ENCODE results near the gene DNAAF1. TPM values are rescaled to one million over a fixed set of nuclear protein-coding genes. Genes with fewer than 3 reads are reported as not detected.

The DNAAF1 gene
- total RNA-seq, 1 experiment from 2014 or later, result not detected

DNA sequence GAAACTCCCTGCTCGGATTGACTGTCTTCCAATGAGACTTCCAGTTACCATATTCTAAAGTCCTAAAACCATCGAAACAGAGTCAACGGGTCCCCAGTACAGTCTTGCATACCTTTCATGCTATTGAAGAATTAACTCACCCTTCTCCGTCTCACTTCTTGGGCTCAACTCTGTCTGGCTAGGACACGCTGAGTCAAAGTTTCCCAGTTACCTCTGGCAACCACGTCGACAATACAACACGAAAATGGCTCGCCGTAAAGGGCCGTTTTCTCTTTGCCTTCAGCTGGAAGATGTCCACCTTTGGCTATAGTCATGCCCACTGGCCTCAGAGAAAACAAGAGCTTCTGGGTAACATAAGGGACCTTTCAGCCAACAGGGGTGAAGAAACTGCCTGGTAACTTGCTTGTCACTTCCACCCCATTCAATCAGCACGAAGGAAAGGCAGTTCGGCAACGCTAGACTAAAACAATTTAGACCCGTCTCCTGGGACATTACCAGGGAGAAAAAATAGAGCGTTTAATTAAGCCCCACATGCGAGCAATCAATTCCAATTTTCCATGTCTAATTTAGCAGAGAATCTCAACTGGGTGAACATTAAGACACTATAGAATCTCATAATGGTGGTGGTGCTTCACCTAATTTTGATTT lies 73.2 kb downstream of the DNAAF1 start:
- no peak overlapping the region for H3K27ac ChIP-seq (ENCODE audit: low read length)
- H3K27me3 ChIP-seq (ENCODE audit: control insufficient read depth, insufficient read depth, low read length), result no peaks in the 10 kb centered on the region
- TF ChIP-seq TCF7L2 (IDR thresholded peaks at IDR 0.05; ENCODE audit: low read depth, low read length) (no peak), POLR2AphosphoS5 (IDR thresholded peaks at IDR 0.05; ENCODE audit: low read depth, low read length) (no peak), SIN3A (IDR thresholded peaks at IDR 0.05; ENCODE audit: borderline replicate concordance, insufficient read depth, low read depth, low read length) (no peak)
- TF ChIP-seq, protein P1, sequence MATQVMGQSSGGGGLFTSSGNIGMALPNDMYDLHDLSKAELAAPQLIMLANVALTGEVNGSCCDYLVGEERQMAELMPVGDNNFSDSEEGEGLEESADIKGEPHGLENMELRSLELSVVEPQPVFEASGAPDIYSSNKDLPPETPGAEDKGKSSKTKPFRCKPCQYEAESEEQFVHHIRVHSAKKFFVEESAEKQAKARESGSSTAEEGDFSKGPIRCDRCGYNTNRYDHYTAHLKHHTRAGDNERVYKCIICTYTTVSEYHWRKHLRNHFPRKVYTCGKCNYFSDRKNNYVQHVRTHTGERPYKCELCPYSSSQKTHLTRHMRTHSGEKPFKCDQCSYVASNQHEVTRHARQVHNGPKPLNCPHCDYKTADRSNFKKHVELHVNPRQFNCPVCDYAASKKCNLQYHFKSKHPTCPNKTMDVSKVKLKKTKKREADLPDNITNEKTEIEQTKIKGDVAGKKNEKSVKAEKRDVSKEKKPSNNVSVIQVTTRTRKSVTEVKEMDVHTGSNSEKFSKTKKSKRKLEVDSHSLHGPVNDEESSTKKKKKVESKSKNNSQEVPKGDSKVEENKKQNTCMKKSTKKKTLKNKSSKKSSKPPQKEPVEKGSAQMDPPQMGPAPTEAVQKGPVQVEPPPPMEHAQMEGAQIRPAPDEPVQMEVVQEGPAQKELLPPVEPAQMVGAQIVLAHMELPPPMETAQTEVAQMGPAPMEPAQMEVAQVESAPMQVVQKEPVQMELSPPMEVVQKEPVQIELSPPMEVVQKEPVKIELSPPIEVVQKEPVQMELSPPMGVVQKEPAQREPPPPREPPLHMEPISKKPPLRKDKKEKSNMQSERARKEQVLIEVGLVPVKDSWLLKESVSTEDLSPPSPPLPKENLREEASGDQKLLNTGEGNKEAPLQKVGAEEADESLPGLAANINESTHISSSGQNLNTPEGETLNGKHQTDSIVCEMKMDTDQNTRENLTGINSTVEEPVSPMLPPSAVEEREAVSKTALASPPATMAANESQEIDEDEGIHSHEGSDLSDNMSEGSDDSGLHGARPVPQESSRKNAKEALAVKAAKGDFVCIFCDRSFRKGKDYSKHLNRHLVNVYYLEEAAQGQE (IDR thresholded peaks at IDR 0.05; ENCODE audit: insufficient read depth in 1 of 2, low read depth in 2 of 2, low read length in 1 of 2), result no peak
- TF ChIP-seq, protein P2, sequence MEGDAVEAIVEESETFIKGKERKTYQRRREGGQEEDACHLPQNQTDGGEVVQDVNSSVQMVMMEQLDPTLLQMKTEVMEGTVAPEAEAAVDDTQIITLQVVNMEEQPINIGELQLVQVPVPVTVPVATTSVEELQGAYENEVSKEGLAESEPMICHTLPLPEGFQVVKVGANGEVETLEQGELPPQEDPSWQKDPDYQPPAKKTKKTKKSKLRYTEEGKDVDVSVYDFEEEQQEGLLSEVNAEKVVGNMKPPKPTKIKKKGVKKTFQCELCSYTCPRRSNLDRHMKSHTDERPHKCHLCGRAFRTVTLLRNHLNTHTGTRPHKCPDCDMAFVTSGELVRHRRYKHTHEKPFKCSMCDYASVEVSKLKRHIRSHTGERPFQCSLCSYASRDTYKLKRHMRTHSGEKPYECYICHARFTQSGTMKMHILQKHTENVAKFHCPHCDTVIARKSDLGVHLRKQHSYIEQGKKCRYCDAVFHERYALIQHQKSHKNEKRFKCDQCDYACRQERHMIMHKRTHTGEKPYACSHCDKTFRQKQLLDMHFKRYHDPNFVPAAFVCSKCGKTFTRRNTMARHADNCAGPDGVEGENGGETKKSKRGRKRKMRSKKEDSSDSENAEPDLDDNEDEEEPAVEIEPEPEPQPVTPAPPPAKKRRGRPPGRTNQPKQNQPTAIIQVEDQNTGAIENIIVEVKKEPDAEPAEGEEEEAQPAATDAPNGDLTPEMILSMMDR (IDR thresholded peaks at IDR 0.05), result no peak
- no peak for DNase-seq (ENCODE audit: low read depth, low spot score)
- BruUV-seq (replicated peaks), result no TSS peak
- no peaks in the 10 kb centered on the region for H3K36me3 ChIP-seq (ENCODE audit: control insufficient read depth, insufficient read depth, low read length)
- in situ Hi-C loops (cut with HindIII; ENCODE audit: low pct_unique_long_range_greater_than_20kb, low sequenced_read_pairs), result no loop called here
- POLR2A ChIA-PET, result no interaction called here
- CTCF ChIA-PET, result interaction anchor here (0.6 to 0.7 kb wide), 2 partner anchors 18 to 31 kb away, joined by 3 read pairs; partner anchors contain the start of gene TAF1C
- H3K9me3 ChIP-seq (ENCODE audit: control insufficient read depth, insufficient read depth, low read depth, low read length), result no peaks in the 10 kb centered on the region
- no peak overlapping the region for H3K4me3 ChIP-seq (ENCODE audit: low read depth in 2 of 2, low read length in 2 of 2)
- intact Hi-C loops (cut with micrococcal nuclease; ENCODE audit: unreplicated experiment), result no loop called here
- no peaks in the 10 kb centered on the region for H3K4me1 ChIP-seq (ENCODE audit: control insufficient read depth, insufficient read depth, low read length)
- no peak for ATAC-seq

DNA sequence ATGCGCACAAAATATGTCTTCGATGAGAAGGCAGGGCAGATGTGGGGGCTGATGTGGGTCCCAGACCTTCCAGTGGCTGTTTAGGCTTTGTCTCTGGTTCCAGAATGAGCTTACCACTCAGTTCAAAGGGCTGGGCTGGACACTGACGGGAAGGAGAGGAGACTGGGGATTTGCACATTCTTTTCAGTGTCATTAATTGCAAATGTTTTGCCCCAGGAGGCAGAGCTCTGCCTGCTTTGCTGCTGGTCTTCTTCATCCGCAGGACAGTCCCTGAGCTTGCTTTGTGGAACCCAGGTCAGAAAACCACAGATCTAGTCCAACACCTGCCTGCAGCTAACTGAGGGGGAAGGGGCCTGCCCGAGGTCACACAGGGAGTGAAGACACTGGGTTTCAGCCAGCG lies 73.8 kb downstream of the DNAAF1 start:
- in situ Hi-C loops (cut with HindIII; ENCODE audit: low pct_unique_long_range_greater_than_20kb, low sequenced_read_pairs), result no loop called here
- Histone ChIP-seq H3K4me3 (ENCODE audit: low read depth in 2 of 2, low read length in 2 of 2) (no peak overlapping the region), H3K4me1 (ENCODE audit: control insufficient read depth, insufficient read depth, low read length) (no peaks in the 10 kb centered on the region), H3K27ac (ENCODE audit: low read length) (no peak overlapping the region), H3K9me3 (ENCODE audit: control insufficient read depth, insufficient read depth, low read depth, low read length) (no peaks in the 10 kb centered on the region), H3K27me3 (ENCODE audit: control insufficient read depth, insufficient read depth, low read length) (no peaks in the 10 kb centered on the region), H3K36me3 (ENCODE audit: control insufficient read depth, insufficient read depth, low read length) (no peaks in the 10 kb centered on the region)
- BruUV-seq (replicated peaks), result no TSS peak
- POLR2A ChIA-PET, result interaction anchor here (0.5 kb wide), 1 partner anchor 22 kb away, joined by 7 read pairs; no protein-coding TSS in a partner anchor
- ATAC-seq (no peak), DNase-seq (ENCODE audit: low read depth, low spot score) (no peak)
- no peak for TF ChIP-seq TCF7L2 (IDR thresholded peaks at IDR 0.05; ENCODE audit: low read depth, low read length)
- no peak for TF ChIP-seq SIN3A (IDR thresholded peaks at IDR 0.05; ENCODE audit: borderline replicate concordance, insufficient read depth, low read depth, low read length)
- intact Hi-C loops (cut with micrococcal nuclease; ENCODE audit: unreplicated experiment), result no loop called here
- CTCF ChIA-PET, result interaction anchor here (0.6 to 0.7 kb wide), 2 partner anchors 17 to 32 kb away, joined by 3 read pairs; partner anchors contain the start of gene TAF1C

DNA sequence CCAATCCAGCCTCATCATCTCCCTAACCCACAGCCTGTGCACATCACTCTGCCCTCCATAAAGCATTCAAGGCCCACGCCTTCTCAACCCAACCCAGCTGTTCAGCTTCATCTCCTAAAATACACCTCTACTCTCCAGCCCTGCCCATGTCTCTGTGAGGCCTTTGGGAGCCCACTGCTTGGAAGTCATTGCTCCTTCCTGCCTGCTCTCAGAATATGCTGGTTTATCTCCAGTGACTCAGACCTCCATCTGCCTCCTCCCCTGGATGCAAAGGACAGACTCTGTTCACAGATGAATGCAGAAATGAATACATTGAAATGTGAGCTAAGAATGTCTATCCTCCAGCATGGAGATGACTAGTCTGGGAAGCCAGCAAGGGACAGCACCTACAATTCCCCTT lies 75.7 kb downstream of the DNAAF1 start:
- H3K9me3 ChIP-seq (ENCODE audit: control insufficient read depth, insufficient read depth, low read depth, low read length), result no peaks in the 10 kb centered on the region
- no TSS peak for BruUV-seq (replicated peaks)
- no peak for DNase-seq (ENCODE audit: low read depth, low spot score)
- H3K4me1 ChIP-seq (ENCODE audit: control insufficient read depth, insufficient read depth, low read length), result peaks cover 3% of the 10 kb centered on the region; the same call in 1 of the 2 replicates
- no peaks in the 10 kb centered on the region for H3K36me3 ChIP-seq (ENCODE audit: control insufficient read depth, insufficient read depth, low read length)
- no peaks in the 10 kb centered on the region for H3K27me3 ChIP-seq (ENCODE audit: control insufficient read depth, insufficient read depth, low read length)
- H3K27ac ChIP-seq (ENCODE audit: low read length), result no peak overlapping the region
- CTCF ChIA-PET, result interaction anchor here (1.0 kb wide), 1 partner anchor 34 kb away, joined by 3 read pairs; the partner anchor contains the start of gene TAF1C
- in situ Hi-C loops (cut with HindIII; ENCODE audit: low pct_unique_long_range_greater_than_20kb, low sequenced_read_pairs), result no loop called here
- POLR2A ChIA-PET, result interaction anchor here (0.5 kb wide), 1 partner anchor 10 kb away, joined by 3 read pairs; no protein-coding TSS in a partner anchor
- TF ChIP-seq, protein P1 (IDR thresholded peaks at IDR 0.05; ENCODE audit: insufficient read depth in 1 of 2, low read depth in 2 of 2, low read length in 1 of 2), result no peak
- TF ChIP-seq TCF7L2 (IDR thresholded peaks at IDR 0.05; ENCODE audit: low read depth, low read length) (no peak), SIN3A (IDR thresholded peaks at IDR 0.05; ENCODE audit: borderline replicate concordance, insufficient read depth, low read depth, low read length) (no peak), POLR2AphosphoS5 (IDR thresholded peaks at IDR 0.05; ENCODE audit: low read depth, low read length) (no peak)
- TF ChIP-seq, protein P2 (IDR thresholded peaks at IDR 0.05), result no peak
- ATAC-seq, result no peak
- intact Hi-C loops (cut with micrococcal nuclease; ENCODE audit: unreplicated experiment), result no loop called here
- no peak overlapping the region for H3K4me3 ChIP-seq (ENCODE audit: low read depth in 2 of 2, low read length in 2 of 2)
